Measurements from ENCODE around the gene RRAGD.

GRCh38 chr6:89393659-89394058, 18.4 kb downstream of the RRAGD start:
- TF ChIP-seq YY1 (IDR thresholded peaks at IDR 0.05) (no peak), CTCF (IDR thresholded peaks at IDR 0.05; ENCODE audit: low read depth, low read length, missing input control) (no peak), MAX (IDR thresholded peaks at IDR 0.05) (no peak), REST (IDR thresholded peaks at IDR 0.05) (no peak), GABPA (IDR thresholded peaks at IDR 0.05 in 1 of 2, conservative IDR thresholded peaks at IDR 0.05 in 1 of 2) (no peak), EGR1 (IDR thresholded peaks at IDR 0.05; ENCODE audit: low read depth in 2 of 2) (no peak)

All from liver (tissue), 3 donors.